HG03442 (cell line): ENCODE measurements around the gene CEACAM19.
"Not testable (repeated sequence)": the region's sequence is repeated elsewhere in the genome, so short reads cannot be mapped to it uniquely, and the experiment has no call there.

Experiments used
- ATAC-seq: cut with Tn5 transposase; IDR thresholded peaks from one replicate; pipeline ENCODE4 v1.9.1; 2021; ENCODE audit warnings: mild to moderate bottlenecking, moderate library complexity; ENCODE audit not compliant: unreplicated experiment

Gene CEACAM19

GRCh38 chr19:44671400-44671799, at the start of gene CEACAM19:
TSS of gene CEACAM19 (plus strand) at chr19:44671482. CDS start at chr19:44671932, 450 bp downstream.
- no peak for ATAC-seq

GRCh38 chr19:44623080-44623479, 48.2 kb upstream of the CEACAM19 start:
- no peak for ATAC-seq

GRCh38 chr19:44623626-44624025, 47.7 kb upstream of the CEACAM19 start:
- ATAC-seq: no peak

GRCh38 chr19:44624840-44625354, 46.4 kb upstream of the CEACAM19 start:
- ATAC-seq: no peak

- not testable (repeated sequence) for ATAC-seq
These were observed 45.6 kb upstream of the CEACAM19 start for GRCh38 chr19:44625637-44626036.

- no peak for ATAC-seq
These were observed 45.1 kb upstream of the CEACAM19 start for GRCh38 chr19:44626048-44626624.

- no peak for ATAC-seq
These were observed 43.7 kb upstream of the CEACAM19 start for GRCh38 chr19:44627631-44628030.

GRCh38 chr19:44628793-44629192, 42.5 kb upstream of the CEACAM19 start:
- no peak for ATAC-seq

- not testable (repeated sequence) for ATAC-seq
These were observed 39.7 kb upstream of the CEACAM19 start for GRCh38 chr19:44631611-44632010.

- ATAC-seq: not testable (repeated sequence)
These were observed 37.2 kb upstream of the CEACAM19 start for GRCh38 chr19:44634058-44634457.

- no peak for ATAC-seq
These were observed 36.5 kb upstream of the CEACAM19 start for GRCh38 chr19:44634785-44635184.

- no peak for ATAC-seq
These were observed 35.5 kb upstream of the CEACAM19 start for GRCh38 chr19:44635581-44636438.

- ATAC-seq: no peak
These were observed 34.6 kb upstream of the CEACAM19 start for GRCh38 chr19:44636439-44637389.

- ATAC-seq: no peak
These were observed 33.9 kb upstream of the CEACAM19 start for GRCh38 chr19:44637390-44637764.

- no peak for ATAC-seq
These were observed 30.8 kb upstream of the CEACAM19 start for GRCh38 chr19:44640518-44640917.

GRCh38 chr19:44641501-44642265, 29.6 kb upstream of the CEACAM19 start:
- no peak for ATAC-seq

- ATAC-seq: no peak
These were observed 28.9 kb upstream of the CEACAM19 start for GRCh38 chr19:44642377-44642776.

- no peak for ATAC-seq
These were observed 27.5 kb upstream of the CEACAM19 start, which contains the start of gene PVR for GRCh38 chr19:44643605-44644401. TSS of gene PVR (plus strand) at chr19:44643910. CDS start at chr19:44644097, 187 bp downstream.

GRCh38 chr19:44644402-44645016, 26.8 kb upstream of the CEACAM19 start:
- ATAC-seq: no peak
